Transverse colon (tissue), 4 donors: Measurements from ENCODE around the gene TNNI2. TPM values are rescaled to one million over a fixed set of nuclear protein-coding genes. Genes with fewer than 3 reads are reported as not detected.
A peak's percentile ranks its signal among the peaks of the same experiment; 100 is the strongest.

Experiments
- DNase-seq: peaks from one replicate; pipeline ENCODE4 v3.0.0-alpha.2; 2019
- H3K27ac ChIP-seq, 4 donors: fragments of 200-600 bp; sonication (generic); 2 replicates each; pipeline ENCODE4 v1.5.1; 2016 to 2018; ENCODE audit warnings: inconsistent platforms in 4 of 4
- H3K27me3 ChIP-seq: fragments of 200-600 bp; sonication (generic); 2 replicates; pipeline ENCODE4 v1.5.1; 2017; ENCODE audit warnings: inconsistent platforms
- H3K36me3 ChIP-seq, 4 donors: fragments of 200-600 bp; sonication (generic); 2 replicates each; pipeline ENCODE4 v1.5.1; 2017 to 2019; ENCODE audit warnings: inconsistent platforms in 4 of 4
- H3K4me1 ChIP-seq, 4 donors: fragments of 200-600 bp; sonication (generic); 2 replicates each; pipeline ENCODE4 v1.5.1; 2017 to 2020; ENCODE audit warnings: inconsistent platforms in 4 of 4
- H3K4me3 ChIP-seq, 4 donors: fragments of 200-600 bp; sonication (generic); 1 replicate in 1 of 4; 2 replicates in 3 of 4; pipeline versions ENCODE4 v1.5.1 to v1.6.1; 2017 to 2019; ENCODE audit warnings: inconsistent platforms in 4 of 4
- H3K9me3 ChIP-seq, 2 donors: fragments of 200-600 bp; sonication (generic); 2 replicates each; pipeline ENCODE4 v1.5.1; 2017 to 2019; ENCODE audit warnings: inconsistent platforms in 2 of 2
- EP300 ChIP-seq: sonication (generic); formaldehyde crosslinking; IDR thresholded peaks from one replicate; pipeline ENCODE4 v1.6.1; 2017; ENCODE audit warnings: antibody characterized with exemption, low read depth
- POLR2A ChIP-seq: fragments of 450-650 bp; IDR thresholded peaks from one replicate; pipeline ENCODE4 v1.6.1; 2016; ENCODE audit warnings: antibody characterized with exemption, mild to moderate bottlenecking, moderate library complexity
- POLR2AphosphoS5 ChIP-seq, 3 donors: sonication (generic); formaldehyde crosslinking; IDR thresholded peaks; one replicate each; pipeline ENCODE4 v1.6.1; 2016; ENCODE audit warnings: antibody characterized with exemption in 3 of 3
- WGBS, 2 donors: methylation state at CpG; one replicate each; pipeline ENCODE4 v1.1.5; 2018; ENCODE audit warnings: low coverage in 1 of 2; 5-methylcytosine and 5-hydroxymethylcytosine counted together
- in situ Hi-C, 4 donors: fragments of 200-750 bp; cut with MboI; loops; one replicate each; pipeline versions ENCODE4 v1.15.0 to v1.15.1; 2017; ENCODE audit warnings: low sequenced_read_pairs in 3 of 4, low pct_ligation_motif_present in 1 of 4, low pct_unique_long_range_greater_than_20kb in 1 of 4
- intact Hi-C: fragments of 100-400 bp; cut with DNase I; formaldehyde crosslinking; loops from one replicate; pipeline ENCODE4 v1.15.1; 2023; ENCODE audit warnings: low total_unique reads
- total RNA-seq, 4 donors: library from RNA; depleted of rRNA; stranded (reverse); fragments of >200 nt; gene quantifications; one replicate each; pipeline ENCODE4 v1.1.0, GENCODE V29; 2016
- TF ChIP-seq, protein P1 (sequence below), 5 experiments: fragments of 200-600 bp in 3 of 5; fragments of 450-650 bp in 2 of 5; sonication (generic) in 3 of 5; IDR thresholded peaks; 1 replicate in 2 of 5; 2 replicates in 3 of 5; pipeline ENCODE4 v1.5.1; 2016 to 2017; ENCODE audit warnings: antibody characterized with exemption in 5 of 5, inconsistent platforms in 3 of 5, mild to moderate bottlenecking in 2 of 5, moderate library complexity in 1 of 5

TNNI2 gene
- total RNA-seq, 4 donors from 2014 or later = 3.5 to 35.9 TPM; not detected in 2

DNA sequence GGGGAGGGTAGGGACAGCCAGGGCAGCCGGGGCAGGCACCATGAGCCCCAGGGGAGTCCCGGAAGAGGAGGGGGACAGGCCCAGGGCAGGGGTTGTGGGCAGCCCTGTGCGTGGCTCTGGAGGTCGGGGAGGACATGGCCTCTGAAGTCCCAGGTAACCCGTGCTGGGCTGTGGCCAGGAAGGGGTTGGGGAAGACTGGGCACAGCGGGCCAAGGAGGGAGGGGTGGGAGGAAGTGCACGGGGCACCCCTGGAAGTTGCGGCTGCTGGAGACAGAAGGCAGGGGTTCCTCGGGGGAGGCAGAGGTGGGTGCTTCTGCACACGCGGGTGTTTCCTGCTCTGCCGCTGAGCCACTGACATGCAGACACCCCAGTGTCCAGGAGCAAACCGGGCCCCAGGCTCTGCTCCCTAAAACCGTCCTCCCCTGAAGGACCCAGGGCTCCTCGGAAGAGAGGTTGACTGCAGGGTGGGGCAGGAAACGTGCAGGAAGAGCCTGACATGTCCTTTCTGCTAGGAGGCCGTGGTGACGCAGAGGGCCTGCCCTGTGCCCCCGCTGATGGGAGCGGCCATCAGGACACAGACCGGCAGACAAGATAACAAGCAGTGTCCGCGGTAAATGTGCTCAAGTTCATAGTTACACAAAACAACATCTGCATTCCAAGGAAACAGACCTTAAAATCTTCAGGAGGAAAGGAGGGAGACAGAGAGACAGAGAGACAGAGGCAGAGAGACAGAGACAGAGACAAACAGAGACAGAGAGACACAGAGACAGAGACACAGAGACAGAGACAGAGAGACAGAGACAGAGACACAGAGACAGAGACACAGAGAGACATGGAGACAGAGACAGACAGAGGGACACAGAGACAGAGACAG, 5.7 kb downstream of the TNNI2 start:
- peaks cover 0 to 12% (median 5%) of the 10 kb centered on the region in 4 donors for H3K4me1 ChIP-seq
- in situ Hi-C loops = no loop called here
- H3K27me3 ChIP-seq = no peaks in the 10 kb centered on the region
- H3K27ac ChIP-seq = peak overlapping the region in 1 of 4 donors; percentile 2
- H3K4me3 ChIP-seq = no peak overlapping the region
- no peaks in the 10 kb centered on the region for H3K36me3 ChIP-seq
- WGBS, 2 donors = 45 to 53% methylated on average over 3 to 23 of the region's 23 CpGs
- intact Hi-C loops = no loop called here
- no peaks in the 10 kb centered on the region for H3K9me3 ChIP-seq
- peak; percentile 67 for DNase-seq
- TF ChIP-seq POLR2A = no peak
- TF ChIP-seq POLR2AphosphoS5 (IDR thresholded peaks at IDR 0.05) = no peak
- no peak for TF ChIP-seq EP300
- TF ChIP-seq, protein P1, sequence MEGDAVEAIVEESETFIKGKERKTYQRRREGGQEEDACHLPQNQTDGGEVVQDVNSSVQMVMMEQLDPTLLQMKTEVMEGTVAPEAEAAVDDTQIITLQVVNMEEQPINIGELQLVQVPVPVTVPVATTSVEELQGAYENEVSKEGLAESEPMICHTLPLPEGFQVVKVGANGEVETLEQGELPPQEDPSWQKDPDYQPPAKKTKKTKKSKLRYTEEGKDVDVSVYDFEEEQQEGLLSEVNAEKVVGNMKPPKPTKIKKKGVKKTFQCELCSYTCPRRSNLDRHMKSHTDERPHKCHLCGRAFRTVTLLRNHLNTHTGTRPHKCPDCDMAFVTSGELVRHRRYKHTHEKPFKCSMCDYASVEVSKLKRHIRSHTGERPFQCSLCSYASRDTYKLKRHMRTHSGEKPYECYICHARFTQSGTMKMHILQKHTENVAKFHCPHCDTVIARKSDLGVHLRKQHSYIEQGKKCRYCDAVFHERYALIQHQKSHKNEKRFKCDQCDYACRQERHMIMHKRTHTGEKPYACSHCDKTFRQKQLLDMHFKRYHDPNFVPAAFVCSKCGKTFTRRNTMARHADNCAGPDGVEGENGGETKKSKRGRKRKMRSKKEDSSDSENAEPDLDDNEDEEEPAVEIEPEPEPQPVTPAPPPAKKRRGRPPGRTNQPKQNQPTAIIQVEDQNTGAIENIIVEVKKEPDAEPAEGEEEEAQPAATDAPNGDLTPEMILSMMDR (IDR thresholded peaks at IDR 0.05) = no peak

DNA sequence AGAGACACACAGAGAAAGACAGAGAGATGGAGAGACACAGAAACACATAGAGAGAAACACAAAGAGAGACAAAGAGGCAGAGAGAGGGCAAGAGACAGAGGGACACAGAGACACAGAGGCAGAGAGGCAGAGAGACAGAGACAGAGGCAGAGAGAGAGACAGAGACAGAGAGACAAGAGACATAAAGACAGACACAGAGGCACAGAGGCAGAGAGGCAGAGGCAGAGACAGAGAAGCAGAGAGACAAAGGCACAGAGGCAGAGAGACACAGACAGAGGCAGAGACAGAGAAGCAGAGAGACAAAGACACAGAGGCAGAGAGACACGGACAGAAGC, 6.3 kb downstream of the TNNI2 start:
- TF ChIP-seq, protein P1 (IDR thresholded peaks at IDR 0.05) = no peak
- TF ChIP-seq POLR2AphosphoS5 (IDR thresholded peaks at IDR 0.05) = no peak
- TF ChIP-seq EP300 = no peak
- TF ChIP-seq POLR2A = no peak
- intact Hi-C loops = no loop called here
- H3K9me3 ChIP-seq = no peaks in the 10 kb centered on the region
- in situ Hi-C loops = no loop called here
- H3K36me3 ChIP-seq = no peaks in the 10 kb centered on the region
- WGBS, 2 donors = 74% methylated on average over 1 of the region's 1 CpG; no CpG with 5 or more reads in 1 of the 2 donors
- H3K4me3 ChIP-seq = no peak overlapping the region
- H3K27ac ChIP-seq = peak overlapping the region in 1 of 4 donors; percentile 2
- no peaks in the 10 kb centered on the region for H3K27me3 ChIP-seq
- no peak for DNase-seq
- H3K4me1 ChIP-seq = peaks cover 0 to 14% (median 6%) of the 10 kb centered on the region in 4 donors

DNA sequence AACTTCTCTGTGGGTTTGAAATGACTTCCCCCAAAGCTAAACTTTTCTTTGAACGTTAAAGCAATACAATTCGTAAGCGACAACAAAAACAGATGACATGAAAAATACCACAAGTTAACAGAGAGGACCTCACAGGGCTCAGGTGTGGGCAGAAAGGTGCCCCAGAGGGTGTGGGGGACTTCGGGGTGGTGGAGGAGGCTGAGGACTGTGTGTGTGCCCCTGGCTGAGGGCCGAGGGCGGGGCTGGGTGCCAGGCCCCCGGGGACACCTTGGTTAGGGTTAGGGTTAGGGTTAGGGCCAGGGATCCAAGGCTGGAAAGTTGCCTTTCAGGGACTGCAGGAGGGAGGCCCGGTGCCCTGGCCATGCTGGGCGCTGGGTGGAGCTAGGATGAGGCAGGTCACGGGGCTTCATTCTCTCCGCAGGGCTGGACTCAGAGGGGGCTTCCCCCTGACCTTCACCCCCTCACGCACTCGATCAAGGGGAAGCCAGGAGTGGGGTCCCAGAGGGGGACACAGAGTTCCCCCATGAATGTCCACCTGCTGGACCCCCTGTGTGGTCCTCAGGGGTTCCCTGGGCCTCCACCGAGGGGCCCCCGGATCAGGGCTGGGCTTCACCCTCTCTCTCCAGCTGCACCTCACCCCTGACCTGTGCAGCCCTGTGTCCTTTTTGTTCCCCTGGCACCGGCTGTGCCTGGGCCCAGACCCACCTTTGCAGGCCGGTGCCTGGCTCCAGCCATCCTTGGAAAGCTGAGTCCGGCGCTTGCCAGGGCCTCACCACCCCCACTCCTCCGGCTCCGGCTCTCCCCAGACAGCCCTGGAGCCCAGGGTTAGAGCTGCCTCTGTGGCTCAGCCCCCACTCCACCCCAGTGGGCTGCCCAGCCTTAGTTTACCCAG, 7.0 kb downstream of the TNNI2 start:
- Histone ChIP-seq H3K4me1 (peaks cover 0 to 14% (median 6%) of the 10 kb centered on the region in 4 donors), H3K9me3 (no peaks in the 10 kb centered on the region), H3K27ac (peak overlapping the region in 1 of 4 donors; percentile 2), H3K36me3 (no peaks in the 10 kb centered on the region), H3K4me3 (no peak overlapping the region), H3K27me3 (no peaks in the 10 kb centered on the region)
- intact Hi-C loops (no loop called here), in situ Hi-C loops (no loop called here)
- DNase-seq = no peak
- TF ChIP-seq POLR2AphosphoS5 (IDR thresholded peaks at IDR 0.05) (no peak), POLR2A (no peak), EP300 (no peak)
- TF ChIP-seq, protein P1 (IDR thresholded peaks at IDR 0.05) = no peak
- 31 to 69% methylated on average over 4 to 21 of the region's 21 CpGs for whole genome bisulfite sequencing, 2 donors

DNA sequence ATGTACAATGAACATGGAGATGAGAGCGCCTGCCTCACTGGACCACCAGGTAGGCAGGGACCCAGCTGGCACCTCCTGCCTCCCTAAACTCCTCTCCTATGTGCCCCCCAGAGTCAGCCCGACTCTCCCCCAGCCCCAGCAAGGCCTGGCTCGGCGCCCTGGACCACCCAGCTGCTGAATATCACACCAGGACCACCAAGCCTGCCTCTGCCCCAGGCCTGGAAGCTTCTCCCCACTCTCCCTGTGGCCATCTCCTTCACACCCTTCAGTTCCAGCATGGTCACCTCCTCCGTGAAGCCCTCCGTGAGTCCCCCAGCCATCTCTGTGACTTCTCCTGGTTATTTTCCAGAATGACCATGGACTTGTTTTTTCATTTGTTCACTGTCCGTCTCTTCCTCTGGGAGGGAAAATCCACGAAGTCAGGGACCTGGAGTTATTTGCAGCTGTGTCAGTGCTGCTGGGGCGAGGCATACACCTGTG, 7.7 kb downstream of the TNNI2 start:
- intact Hi-C loops (no loop called here), in situ Hi-C loops (no loop called here)
- DNase-seq = no peak
- Histone ChIP-seq H3K4me1 (peaks cover 0 to 17% (median 7%) of the 10 kb centered on the region in 4 donors), H3K9me3 (no peaks in the 10 kb centered on the region), H3K4me3 (no peak overlapping the region), H3K27ac (no peak overlapping the region), H3K27me3 (no peaks in the 10 kb centered on the region), H3K36me3 (no peaks in the 10 kb centered on the region)
- TF ChIP-seq POLR2A (no peak), POLR2AphosphoS5 (IDR thresholded peaks at IDR 0.05) (no peak), EP300 (no peak)
- TF ChIP-seq, protein P1 (IDR thresholded peaks at IDR 0.05) = no peak
- WGBS, 2 donors = 80 to 83% methylated on average over 4 to 9 of the region's 9 CpGs
